ENCODE measurements around the gene PKP4.
A peak's percentile ranks its signal among the peaks of the same experiment; 100 is the strongest.

Gene PKP4

GRCh38 chr2:158443606-158444005, 13.1 kb upstream of the PKP4 start:
- H3K4me3 ChIP-seq (ENCODE audit: severe bottlenecking), result no peak overlapping the region
- H3K36me3 ChIP-seq (ENCODE audit: low read depth), result no peaks in the 10 kb centered on the region
- no peaks in the 10 kb centered on the region for H3K27me3 ChIP-seq (ENCODE audit: insufficient read depth, poor library complexity, severe bottlenecking)
- ATAC-seq (ENCODE audit: low read depth), result no peak
- no peaks in the 10 kb centered on the region for H3K9me3 ChIP-seq (ENCODE audit: severe bottlenecking)
- no peak for DNase-seq (ENCODE audit: low spot score)
- H3K4me1 ChIP-seq (ENCODE audit: insufficient read depth, poor library complexity, severe bottlenecking), result no peaks in the 10 kb centered on the region
- TF ChIP-seq, protein P1, sequence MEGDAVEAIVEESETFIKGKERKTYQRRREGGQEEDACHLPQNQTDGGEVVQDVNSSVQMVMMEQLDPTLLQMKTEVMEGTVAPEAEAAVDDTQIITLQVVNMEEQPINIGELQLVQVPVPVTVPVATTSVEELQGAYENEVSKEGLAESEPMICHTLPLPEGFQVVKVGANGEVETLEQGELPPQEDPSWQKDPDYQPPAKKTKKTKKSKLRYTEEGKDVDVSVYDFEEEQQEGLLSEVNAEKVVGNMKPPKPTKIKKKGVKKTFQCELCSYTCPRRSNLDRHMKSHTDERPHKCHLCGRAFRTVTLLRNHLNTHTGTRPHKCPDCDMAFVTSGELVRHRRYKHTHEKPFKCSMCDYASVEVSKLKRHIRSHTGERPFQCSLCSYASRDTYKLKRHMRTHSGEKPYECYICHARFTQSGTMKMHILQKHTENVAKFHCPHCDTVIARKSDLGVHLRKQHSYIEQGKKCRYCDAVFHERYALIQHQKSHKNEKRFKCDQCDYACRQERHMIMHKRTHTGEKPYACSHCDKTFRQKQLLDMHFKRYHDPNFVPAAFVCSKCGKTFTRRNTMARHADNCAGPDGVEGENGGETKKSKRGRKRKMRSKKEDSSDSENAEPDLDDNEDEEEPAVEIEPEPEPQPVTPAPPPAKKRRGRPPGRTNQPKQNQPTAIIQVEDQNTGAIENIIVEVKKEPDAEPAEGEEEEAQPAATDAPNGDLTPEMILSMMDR (IDR thresholded peaks at IDR 0.05; ENCODE audit: poor library complexity, severe bottlenecking), result no peak
- no peak overlapping the region for H3K27ac ChIP-seq (ENCODE audit: poor library complexity, severe bottlenecking)

DNA sequence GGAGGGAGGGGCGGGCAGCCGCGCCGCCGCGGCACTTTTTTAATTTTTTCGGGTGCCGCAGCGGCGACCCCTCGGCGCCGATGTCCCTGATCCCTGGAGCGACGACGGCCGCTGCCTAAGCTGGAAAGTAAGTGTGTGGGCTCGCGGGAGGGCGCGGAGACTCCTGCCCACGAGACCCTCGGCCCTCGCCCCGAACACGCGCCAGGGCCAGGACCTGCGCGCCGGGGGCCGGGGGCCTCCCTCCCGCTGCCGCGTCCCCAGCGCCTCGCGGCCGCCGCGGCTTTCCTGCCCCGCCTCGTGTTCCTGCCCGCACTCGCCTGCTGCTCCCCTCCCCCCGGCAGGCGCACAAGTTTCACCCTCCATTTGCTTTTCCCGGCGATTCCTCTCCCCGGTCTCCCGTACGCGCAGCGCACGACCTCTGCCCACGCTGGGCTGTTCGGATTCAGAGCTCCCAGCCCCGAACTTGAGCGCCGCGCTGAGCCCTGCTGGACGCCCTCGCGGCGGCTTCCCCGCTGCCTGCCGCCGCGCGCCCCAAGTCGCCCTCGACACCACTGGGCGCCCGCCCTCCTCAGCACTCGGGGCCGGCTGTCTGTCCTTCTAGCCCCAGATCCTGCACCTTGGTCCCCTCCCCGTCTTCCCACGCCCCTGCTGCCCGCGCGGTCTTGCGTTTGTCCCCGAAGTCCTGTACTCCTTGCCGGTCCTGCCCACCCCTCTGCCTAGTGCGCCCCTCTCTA, 507 bp downstream of the PKP4 start:
- H3K4me3 ChIP-seq (ENCODE audit: severe bottlenecking), result peak overlapping the region; percentile 64
- peak overlapping the region; percentile 82 for H3K27ac ChIP-seq (ENCODE audit: poor library complexity, severe bottlenecking)
- no peaks in the 10 kb centered on the region for H3K27me3 ChIP-seq (ENCODE audit: insufficient read depth, poor library complexity, severe bottlenecking)
- TF ChIP-seq, protein P1 (IDR thresholded peaks at IDR 0.05; ENCODE audit: poor library complexity, severe bottlenecking), result no peak
- peak; percentile 74 for DNase-seq (ENCODE audit: low spot score)
- no peaks in the 10 kb centered on the region for H3K9me3 ChIP-seq (ENCODE audit: severe bottlenecking)
- peaks cover 8% of the 10 kb centered on the region for H3K36me3 ChIP-seq (ENCODE audit: low read depth)
- H3K4me1 ChIP-seq (ENCODE audit: insufficient read depth, poor library complexity, severe bottlenecking), result peaks cover 18% of the 10 kb centered on the region
- peak; percentile 24 for ATAC-seq (ENCODE audit: low read depth)

DNA sequence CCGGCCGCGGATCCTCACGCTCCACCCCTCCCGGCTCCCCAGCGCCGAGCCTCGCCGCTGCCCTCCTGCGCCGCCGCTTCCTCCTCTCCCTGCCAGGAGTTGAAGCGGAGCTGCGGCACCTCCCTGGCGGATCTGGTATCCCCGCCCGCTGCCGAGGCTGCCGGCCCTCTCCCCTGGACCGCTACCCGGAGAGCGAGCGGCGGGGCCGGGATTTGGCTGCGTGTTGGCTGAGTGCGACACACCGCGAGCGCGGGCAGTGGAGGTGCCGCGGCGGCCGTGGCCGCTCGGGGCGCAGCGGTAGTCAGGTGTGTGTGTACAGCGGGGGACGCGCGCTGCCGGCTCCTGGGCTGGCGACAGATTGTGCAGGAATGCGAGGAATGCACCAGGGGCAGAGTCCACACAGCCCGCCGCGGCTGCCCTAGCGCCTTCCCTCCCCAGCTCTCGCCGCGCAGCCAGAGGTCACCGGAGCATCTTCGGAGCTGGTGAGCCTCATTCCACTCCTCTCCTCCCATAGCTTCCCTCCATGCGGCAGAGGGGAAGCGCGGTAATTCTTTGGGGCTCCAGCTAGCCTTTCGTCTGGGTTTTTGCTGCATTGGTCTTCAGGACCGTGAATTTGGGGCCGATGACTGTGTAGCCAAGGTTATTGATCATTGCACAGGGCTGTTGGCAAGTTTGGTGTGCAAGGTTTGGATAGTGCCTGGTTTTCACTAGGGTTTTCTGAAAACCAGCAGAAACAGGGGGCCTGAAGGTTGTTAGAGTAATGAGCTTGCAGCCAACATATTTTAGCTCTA, 1.3 kb downstream of the PKP4 start:
- Histone ChIP-seq H3K9me3 (ENCODE audit: severe bottlenecking) (no peaks in the 10 kb centered on the region), H3K27ac (ENCODE audit: poor library complexity, severe bottlenecking) (peak overlapping the region; percentile 82), H3K4me3 (ENCODE audit: severe bottlenecking) (peak overlapping the region; percentile 64), H3K4me1 (ENCODE audit: insufficient read depth, poor library complexity, severe bottlenecking) (peaks cover 18% of the 10 kb centered on the region), H3K27me3 (ENCODE audit: insufficient read depth, poor library complexity, severe bottlenecking) (no peaks in the 10 kb centered on the region), H3K36me3 (ENCODE audit: low read depth) (peaks cover 8% of the 10 kb centered on the region)
- peak; percentile 66 for DNase-seq (ENCODE audit: low spot score)
- TF ChIP-seq, protein P1 (IDR thresholded peaks at IDR 0.05; ENCODE audit: poor library complexity, severe bottlenecking), result peak; percentile 36
- peak; percentile 56 for ATAC-seq (ENCODE audit: low read depth)

DNA sequence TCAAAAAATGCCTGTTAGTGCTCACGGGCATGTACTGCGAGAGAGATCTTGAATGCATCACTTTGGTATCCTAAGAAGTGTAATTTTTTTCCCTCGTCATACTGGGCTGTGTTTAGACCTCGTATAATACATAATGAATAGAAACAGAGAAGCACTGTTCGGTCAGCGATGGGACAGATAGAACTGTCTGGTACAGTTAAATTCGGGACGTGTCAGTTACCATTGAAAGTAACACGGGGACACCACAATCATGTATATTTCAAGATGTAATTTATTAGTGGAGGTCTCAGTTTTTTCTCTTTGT, 1.8 kb downstream of the PKP4 start:
- Histone ChIP-seq H3K4me1 (ENCODE audit: insufficient read depth, poor library complexity, severe bottlenecking) (peaks cover 18% of the 10 kb centered on the region), H3K36me3 (ENCODE audit: low read depth) (peaks cover 8% of the 10 kb centered on the region), H3K27me3 (ENCODE audit: insufficient read depth, poor library complexity, severe bottlenecking) (no peaks in the 10 kb centered on the region), H3K4me3 (ENCODE audit: severe bottlenecking) (peak overlapping the region; percentile 64), H3K27ac (ENCODE audit: poor library complexity, severe bottlenecking) (peak overlapping the region; percentile 82), H3K9me3 (ENCODE audit: severe bottlenecking) (no peaks in the 10 kb centered on the region)
- TF ChIP-seq, protein P1 (IDR thresholded peaks at IDR 0.05; ENCODE audit: poor library complexity, severe bottlenecking), result no peak
- ATAC-seq (ENCODE audit: low read depth), result no peak
- no peak for DNase-seq (ENCODE audit: low spot score)

All from RWPE2 (cell line).